Measurements from ENCODE around the gene BPIFA3.
A peak's percentile ranks its signal among the peaks of the same experiment; 100 is the strongest.

DNA sequence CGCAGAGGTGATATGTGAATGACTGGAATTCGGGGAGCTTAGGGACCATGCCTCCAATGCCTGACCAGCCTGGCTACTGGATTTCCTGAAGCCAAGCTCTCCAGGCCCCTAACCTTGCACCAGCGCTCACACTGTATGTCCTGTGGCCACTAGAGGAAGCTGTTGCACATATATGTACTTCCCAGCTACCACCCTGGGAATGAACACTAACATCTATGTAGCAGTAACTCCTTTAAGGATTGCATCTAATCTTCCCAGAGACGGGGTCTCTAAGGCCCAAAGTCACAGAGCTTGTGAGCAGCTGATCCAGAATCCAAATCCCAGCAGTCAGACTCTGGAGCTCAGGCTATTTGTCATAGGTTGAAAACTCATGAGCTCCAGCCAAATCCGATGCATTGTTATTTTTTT, 45.5 kb downstream of the BPIFA3 start:
- TF ChIP-seq, protein P1, sequence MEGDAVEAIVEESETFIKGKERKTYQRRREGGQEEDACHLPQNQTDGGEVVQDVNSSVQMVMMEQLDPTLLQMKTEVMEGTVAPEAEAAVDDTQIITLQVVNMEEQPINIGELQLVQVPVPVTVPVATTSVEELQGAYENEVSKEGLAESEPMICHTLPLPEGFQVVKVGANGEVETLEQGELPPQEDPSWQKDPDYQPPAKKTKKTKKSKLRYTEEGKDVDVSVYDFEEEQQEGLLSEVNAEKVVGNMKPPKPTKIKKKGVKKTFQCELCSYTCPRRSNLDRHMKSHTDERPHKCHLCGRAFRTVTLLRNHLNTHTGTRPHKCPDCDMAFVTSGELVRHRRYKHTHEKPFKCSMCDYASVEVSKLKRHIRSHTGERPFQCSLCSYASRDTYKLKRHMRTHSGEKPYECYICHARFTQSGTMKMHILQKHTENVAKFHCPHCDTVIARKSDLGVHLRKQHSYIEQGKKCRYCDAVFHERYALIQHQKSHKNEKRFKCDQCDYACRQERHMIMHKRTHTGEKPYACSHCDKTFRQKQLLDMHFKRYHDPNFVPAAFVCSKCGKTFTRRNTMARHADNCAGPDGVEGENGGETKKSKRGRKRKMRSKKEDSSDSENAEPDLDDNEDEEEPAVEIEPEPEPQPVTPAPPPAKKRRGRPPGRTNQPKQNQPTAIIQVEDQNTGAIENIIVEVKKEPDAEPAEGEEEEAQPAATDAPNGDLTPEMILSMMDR (conservative IDR thresholded peaks at IDR 0.05; ENCODE audit: low read length), result peak; percentile 84
- no peak for TF ChIP-seq EZH2phosphoT487 (IDR thresholded peaks at IDR 0.05; ENCODE audit: borderline replicate concordance)

Data from Loucy (cell line).